H1 (cell line): ENCODE results near the gene ANKLE1. TPM values are rescaled to one million over a fixed set of nuclear protein-coding genes. Genes with fewer than 3 reads are reported as not detected.

ENCODE experiments used
- CTCF ChIA-PET: fragments of 300-600 bp; sonication (Branson Sonifier 250); formaldehyde crosslinking; loops from one replicate; lab custom pipeline; 2021; ENCODE audit not compliant: partially characterized antibody; lab: Charles Lee
- POLR2A ChIA-PET: fragments of 300-600 bp; sonication (Branson Sonifier 250); formaldehyde crosslinking; loops from one replicate; lab custom pipeline; 2021; ENCODE audit warnings: inconsistent platforms; ENCODE audit not compliant: partially characterized antibody; lab: Charles Lee
- DNase-seq, 2 experiments: peaks; one replicate each; pipeline versions ENCODE4 v3.0.0 to v3.0.0-alpha.2; 2010 to 2022; ENCODE audit warnings: low spot score in 2 of 2, low read depth in 1 of 2, mixed read lengths in 1 of 2
- FAIRE-seq: peaks from 2 replicates; lab custom pipeline; 2011; peaks lifted over from hg19 to GRCh38; lab: Jason Lieb, UNC
- H2AFZ ChIP-seq: 2 replicates; pipeline ENCODE4 v1.8.1; 2012; ENCODE audit warnings: low read length, inconsistent platforms
- H2AK5ac ChIP-seq: 2 replicates; pipeline ENCODE4 v1.6.1; 2013; ENCODE audit warnings: low read depth, low read length
- H2BK120ac ChIP-seq: replicated peaks from 2 replicates; pipeline ENCODE3; 2013; ENCODE audit warnings: low read depth, low read length, inconsistent platforms
- H2BK12ac ChIP-seq: 2 replicates; pipeline ENCODE4 v1.6.1; 2013; ENCODE audit warnings: low read depth, low read length
- H2BK15ac ChIP-seq: 2 replicates; pipeline ENCODE4 v1.6.1; 2013; ENCODE audit warnings: low read length
- H2BK20ac ChIP-seq: 2 replicates; pipeline ENCODE4 v1.6.1; 2013; ENCODE audit warnings: low read length
- H2BK5ac ChIP-seq: 2 replicates; pipeline ENCODE4 v1.6.1; 2013; ENCODE audit warnings: low read depth, low read length
- H3K14ac ChIP-seq: 2 replicates; pipeline ENCODE4 v1.6.1; 2013; ENCODE audit warnings: inconsistent platforms; ENCODE audit not compliant: insufficient read length
- H3K18ac ChIP-seq: 2 replicates; pipeline ENCODE4 v1.6.1; 2013; ENCODE audit warnings: low read length; ENCODE audit errors: extremely low read depth
- H3K23ac ChIP-seq: 2 replicates; pipeline ENCODE4 v1.6.1; 2013; ENCODE audit warnings: inconsistent platforms; ENCODE audit not compliant: insufficient read length
- H3K23me2 ChIP-seq: 2 replicates; pipeline ENCODE4 v1.6.1; 2013; ENCODE audit warnings: low read depth, low read length
- H3K27ac ChIP-seq: 2 replicates; pipeline ENCODE4 v1.6.1; 2011; ENCODE audit warnings: low read depth, low read length, inconsistent platforms
- H3K27me3 ChIP-seq, 4 experiments: replicated peaks in 1 of 4; 1 replicate in 1 of 4; 2 replicates in 3 of 4; pipeline versions ENCODE4 v1.6.1 to v1.8.1; 2011 to 2013; ENCODE audit warnings: low read length in 3 of 4, mild to moderate bottlenecking in 3 of 4, inconsistent platforms in 2 of 4, mixed read lengths in 2 of 4, moderate library complexity in 1 of 4; ENCODE audit not compliant: control insufficient read depth in 3 of 4, insufficient read depth in 3 of 4; ENCODE audit errors: extremely low read depth in 1 of 4
- H3K36me3 ChIP-seq, 4 experiments: 2 replicates each; pipeline versions ENCODE4 v1.6.1 to v1.8.1; 2011 to 2013; ENCODE audit warnings: mild to moderate bottlenecking in 4 of 4, low read length in 3 of 4, moderate library complexity in 2 of 4, control low read depth in 1 of 4, inconsistent platforms in 1 of 4; ENCODE audit not compliant: insufficient read depth in 4 of 4, control insufficient read depth in 2 of 4
- H3K4ac ChIP-seq: replicated peaks from 2 replicates; pipeline ENCODE3; 2013; ENCODE audit warnings: low read length, low read depth, mixed read lengths, inconsistent platforms; ENCODE audit not compliant: insufficient read length
- H3K4me1 ChIP-seq, 4 experiments: replicated peaks in 1 of 4; 1 replicate in 1 of 4; 2 replicates in 3 of 4; pipeline versions ENCODE4 v1.6.1 to v1.8.1; 2011 to 2013; ENCODE audit warnings: low read length in 3 of 4, inconsistent platforms in 2 of 4, mixed read lengths in 1 of 4; ENCODE audit not compliant: insufficient read depth in 4 of 4, control insufficient read depth in 3 of 4
- H3K4me2 ChIP-seq, 2 experiments: 2 replicates each; pipeline versions ENCODE4 v1.6.1 to v1.8.1; 2011 to 2013; ENCODE audit warnings: low read depth in 2 of 2, low read length in 2 of 2, control low read depth in 1 of 2, inconsistent platforms in 1 of 2, mild to moderate bottlenecking in 1 of 2; ENCODE audit not compliant: insufficient read depth in 1 of 2
- H3K4me3 ChIP-seq, 4 experiments: fragments of 200-600, 300-600 bp in 1 of 4; sonication (generic), shearing (Covaris generic), sonication (Bioruptor Twin) in 1 of 4; 2 replicates each; pipeline versions ENCODE4 v1.5.1 to v1.8.1; 2011 to 2016; ENCODE audit warnings: low read length in 4 of 4, low read depth in 3 of 4, control low read depth in 2 of 4, inconsistent platforms in 2 of 4, mild to moderate bottlenecking in 2 of 4, mixed read lengths in 1 of 4, moderate library complexity in 1 of 4; ENCODE audit not compliant: insufficient read depth in 2 of 4; ENCODE audit errors: extremely low read depth in 1 of 4
- H3K56ac ChIP-seq: replicated peaks from 2 replicates; pipeline ENCODE3; 2013; ENCODE audit warnings: low read depth, mild to moderate bottlenecking, mixed read lengths, low read length, inconsistent platforms; ENCODE audit not compliant: insufficient read length
- H3K79me1 ChIP-seq: 2 replicates; pipeline ENCODE4 v1.6.1; 2013; ENCODE audit warnings: low read depth, low read length, control low read depth
- H3K79me2 ChIP-seq, 2 experiments: 2 replicates each; pipeline versions ENCODE4 v1.6.1 to v1.8.1; 2012 to 2013; ENCODE audit warnings: low read length in 2 of 2, mild to moderate bottlenecking in 2 of 2, inconsistent platforms in 1 of 2; ENCODE audit not compliant: insufficient read depth in 2 of 2, control insufficient read depth in 1 of 2
- H3K9ac ChIP-seq, 4 experiments: replicated peaks in 1 of 4; 1 replicate in 1 of 4; 2 replicates in 3 of 4; pipeline versions ENCODE4 v1.6.1 to v1.8.1; 2011 to 2013; ENCODE audit warnings: low read depth in 3 of 4, low read length in 3 of 4, control low read depth in 2 of 4, mild to moderate bottlenecking in 2 of 4, moderate library complexity in 2 of 4, inconsistent platforms in 1 of 4; ENCODE audit errors: extremely low read depth in 1 of 4
- H3K9me3 ChIP-seq, 2 experiments: 2 replicates each; pipeline versions ENCODE4 v1.6.1 to v1.8.1; 2012 to 2013; ENCODE audit warnings: mild to moderate bottlenecking in 2 of 2, moderate library complexity in 2 of 2, control low read depth in 1 of 2, inconsistent platforms in 1 of 2, low read depth in 1 of 2, low read length in 1 of 2, mixed read lengths in 1 of 2; ENCODE audit not compliant: insufficient read depth in 2 of 2
- H4K20me1 ChIP-seq, 2 experiments: replicated peaks in 1 of 2; 2 replicates each; pipeline versions ENCODE3 to v1.8.1; 2011 to 2013; ENCODE audit warnings: inconsistent platforms in 2 of 2, low read length in 2 of 2, mild to moderate bottlenecking in 1 of 2; ENCODE audit not compliant: insufficient read depth in 2 of 2, control insufficient read depth in 1 of 2
- H4K5ac ChIP-seq: 2 replicates; pipeline ENCODE4 v1.6.1; 2013; ENCODE audit warnings: low read length, low read depth, mixed read lengths, inconsistent platforms; ENCODE audit not compliant: insufficient read length
- H4K8ac ChIP-seq: 2 replicates; pipeline ENCODE4 v1.8.0; 2013; ENCODE audit warnings: mild to moderate bottlenecking, moderate library complexity, low read length, inconsistent platforms; ENCODE audit not compliant: insufficient read depth; ENCODE audit errors: extremely low read depth
- H4K91ac ChIP-seq: replicated peaks from 2 replicates; pipeline ENCODE3; 2013; ENCODE audit warnings: low read length, mixed read lengths, inconsistent platforms; ENCODE audit not compliant: insufficient read length
- CHD1 ChIP-seq: IDR thresholded peaks from 2 replicates; pipeline ENCODE4 v1.6.1; 2012; ENCODE audit warnings: low read depth, low read length, improper control_type of control experiment
- CTBP2 ChIP-seq: IDR thresholded peaks from 2 replicates; pipeline ENCODE4 v1.7.0; 2011; ENCODE audit warnings: borderline replicate concordance, mild to moderate bottlenecking, moderate library complexity, mixed read lengths, low read length; ENCODE audit not compliant: insufficient read depth, insufficient read length
- E2F6 ChIP-seq: IDR thresholded peaks from 2 replicates; pipeline ENCODE4 v1.6.1; 2012; ENCODE audit warnings: inconsistent platforms
- EGR1 ChIP-seq: IDR thresholded peaks from 2 replicates; pipeline ENCODE4 v1.6.1; 2011; ENCODE audit warnings: low read depth, low read length, borderline replicate concordance
- FOSL1 ChIP-seq: IDR thresholded peaks from 2 replicates; pipeline ENCODE4 v1.6.1; 2011; ENCODE audit warnings: mild to moderate bottlenecking, low read depth, low read length, moderate library complexity; ENCODE audit not compliant: insufficient read depth
- HDAC2 ChIP-seq, 2 experiments: fragments of 300-600 bp in 1 of 2; sonication (generic) in 1 of 2; IDR thresholded peaks; 2 replicates each; pipeline ENCODE4 v1.6.1; 2011 to 2012; ENCODE audit warnings: low read depth in 2 of 2, low read length in 2 of 2, mild to moderate bottlenecking in 2 of 2, moderate library complexity in 2 of 2, borderline replicate concordance in 1 of 2, inconsistent platforms in 1 of 2
- MAFK ChIP-seq: IDR thresholded peaks from 2 replicates; pipeline ENCODE4 v1.6.1; 2012; ENCODE audit warnings: low read depth, mild to moderate bottlenecking, improper control_type of control experiment, low read length
- POLR2A ChIP-seq, 2 experiments: IDR thresholded peaks; 1 replicate in 1 of 2; 2 replicates in 1 of 2; pipeline ENCODE4 v1.6.1; 2011; ENCODE audit warnings: low read depth in 2 of 2, low read length in 2 of 2, mild to moderate bottlenecking in 2 of 2; ENCODE audit errors: control extremely low read depth in 1 of 2
- POU5F1 ChIP-seq: IDR thresholded peaks from 2 replicates; pipeline ENCODE4 v1.6.1; 2011; ENCODE audit warnings: low read depth, mild to moderate bottlenecking, low read length, moderate library complexity
- SIX5 ChIP-seq: IDR thresholded peaks from 2 replicates; pipeline ENCODE4 v1.6.1; 2011; ENCODE audit warnings: mild to moderate bottlenecking, low read depth, low read length
- SUZ12 ChIP-seq: fragments of 200-600 bp; sonication (generic); IDR thresholded peaks from 2 replicates; pipeline ENCODE4 v1.6.1; 2012; ENCODE audit warnings: mild to moderate bottlenecking, inconsistent platforms, low read length, moderate library complexity, mixed read lengths
- USF2 ChIP-seq: IDR thresholded peaks from 2 replicates; pipeline ENCODE4 v1.6.1; 2011; ENCODE audit warnings: low read length, improper control_type of control experiment
- WGBS, 2 experiments: shearing (Covaris generic) in 1 of 2; methylation state at CpG; one replicate each; pipeline versions ENCODE4 v1.1.6 to v1.1.7; 2013 to 2015; ENCODE audit warnings: low lambda C conversion rate in 2 of 2, mixed read lengths in 2 of 2, inconsistent platforms in 1 of 2, low coverage in 1 of 2, missing lambda C conversion rate in 1 of 2; ENCODE audit not compliant: insufficient replicate concordance in 2 of 2, insufficient coverage in 1 of 2, insufficient read length in 1 of 2; ENCODE audit errors: extremely low coverage in 1 of 2, missing lambda C conversion rate in 1 of 2; 5-methylcytosine and 5-hydroxymethylcytosine counted together
- polyA plus RNA-seq, 7 experiments: library from polyadenylated mRNA; depleted of rRNA in 3 of 7; stranded (reverse) in 5 of 7; unstranded in 2 of 7; fragments of >200 nt in 5 of 7; fragments of 200-250 nt in 2 of 7; gene quantifications; 1 replicate in 5 of 7; 2 replicates in 1 of 7; 4 replicates in 1 of 7; pipeline versions ENCODE4 v1.2.1 to v1.2.3, GENCODE V29; 2011 to 2013; ENCODE audit warnings: missing spikeins in 2 of 7, mixed read lengths in 2 of 7
- total RNA-seq: library from RNA; stranded (reverse); fragmentation: NEBNext Ultra II Directional; extraction: Animal tissue kit (Norgen Biotek cat#: 25700); gene quantifications from 2 replicates; pipeline ENCODE4 v1.2.1, GENCODE V29; 2021

ANKLE1 gene
- total and polyA plus RNA-seq, 2 of the 8 experiments (the other 6 are each of a cell fraction or from before 2014, with no cell fraction given): 6.1 to 9.6 TPM

GRCh38 chr19:17325133-17325532, 43.4 kb downstream of the ANKLE1 start:
- no peaks in the 10 kb centered on the region for H3K79me2 ChIP-seq
- H4K20me1 ChIP-seq: peaks cover 3 to 4% of the 10 kb centered on the region in 2 experiments
- H3K9ac ChIP-seq: no peak overlapping the region
- no peak overlapping the region for H3K27ac ChIP-seq
- no peak overlapping the region for H4K91ac ChIP-seq
- H3K9me3 ChIP-seq: no peaks in the 10 kb centered on the region
- H3K4me1 ChIP-seq: peaks cover 0 to 22% (median 15%) of the 10 kb centered on the region in 4 experiments; a peak in 6 of 7 replicates
- no peak overlapping the region for H2BK120ac ChIP-seq
- H2BK5ac ChIP-seq: no peak overlapping the region
- ChIA-PET POLR2A (interaction anchor here (0.5 to 17.1 kb wide), 4 partner anchors 13 to 110 kb away, joined by 3 to 329 read pairs (median 52); partner anchors contain the start of genes ABHD8, ANO8, DDA1 and GTPBP3), CTCF (interaction anchor here (0.6 to 3.3 kb wide), 7 partner anchors 10 to 230 kb away, joined by 3 to 10 read pairs (median 4); partner anchors contain the start of gene ANO8)
- WGBS, 2 experiments: 91% methylated on average over 20 of the region's 20 CpGs; no CpG with 5 or more reads in 1 of the 2 experiments
- H3K4me2 ChIP-seq: no peak overlapping the region
- no peak overlapping the region for H3K4me3 ChIP-seq
- H4K8ac ChIP-seq: no peak overlapping the region
- H3K36me3 ChIP-seq: peaks cover 0 to 26% (median 12%) of the 10 kb centered on the region in 4 experiments; a peak in 5 of 8 replicates
- H3K23ac ChIP-seq: no peak overlapping the region
- no peak overlapping the region for H2BK15ac ChIP-seq
- H3K14ac ChIP-seq: no peak overlapping the region
- no peak overlapping the region for H2BK12ac ChIP-seq
- H2AFZ ChIP-seq: no peak overlapping the region
- no peak overlapping the region for H3K4ac ChIP-seq
- H3K79me1 ChIP-seq: peaks cover 2% of the 10 kb centered on the region; the same call in 1 of the 2 replicates
- FAIRE-seq (no peak), DNase-seq (no peak)
- no peaks in the 10 kb centered on the region; a peak in 1 of 7 replicates for H3K27me3 ChIP-seq
- no peak overlapping the region for H4K5ac ChIP-seq
- H3K18ac ChIP-seq: no peak overlapping the region
- no peak overlapping the region for H2BK20ac ChIP-seq
- no peak overlapping the region for H2AK5ac ChIP-seq
- H3K23me2 ChIP-seq: peaks cover 6% of the 10 kb centered on the region; the same call in 1 of the 2 replicates
- no peak overlapping the region for H3K56ac ChIP-seq
- TF ChIP-seq CTBP2 (no peak), SUZ12 (no peak), POLR2A (IDR thresholded peaks at IDR 0.05; ENCODE audit: control extremely low read depth in 1 of 2, low read depth in 2 of 2, low read length in 2 of 2) (no peak), USF2 (no peak), SIX5 (no peak), POU5F1 (no peak), HDAC2 (IDR thresholded peaks at IDR 0.05; ENCODE audit: borderline replicate concordance in 1 of 2, low read depth in 2 of 2, low read length in 2 of 2) (no peak), E2F6 (no peak), CHD1 (no peak), EGR1 (no peak), FOSL1 (no peak), MAFK (no peak)
